ENCODE data around the gene KCNG4. TPM values are rescaled to one million over a fixed set of nuclear protein-coding genes. Genes with fewer than 3 reads are reported as not detected.
"Not testable (repeated sequence)": the region's sequence is repeated elsewhere in the genome, so short reads cannot be mapped to it uniquely, and the experiment has no call there.

The KCNG4 gene
- total RNA-seq, 1 donor from 2014 or later: not detected

- Mint-ChIP-seq H3K36me3 (ENCODE audit: low read depth) (no peaks in the 10 kb centered on the region), H3K27ac (no peak overlapping the region), H3K4me1 (ENCODE audit: low read depth) (peaks cover 4% of the 10 kb centered on the region), H3K4me3 (ENCODE audit: low read depth) (no peak overlapping the region), H3K9me3 (no peaks in the 10 kb centered on the region), H3K27me3 (ENCODE audit: low read depth) (no peaks in the 10 kb centered on the region)
- intact Hi-C loops (cut with micrococcal nuclease): no loop called here
- DNase-seq (ENCODE audit: low spot score): no peak
Measured at GRCh38 chr16:84207879-84208278, 31.9 kb downstream of the KCNG4 start.

- H3K4me1 Mint-ChIP-seq (ENCODE audit: low read depth): peaks cover 4% of the 10 kb centered on the region
Measured at GRCh38 chr16:84207251-84207650, 32.6 kb downstream of the KCNG4 start.

GRCh38 chr16:84205976-84206691 is 33.7 kb downstream of the KCNG4 start:
- Mint-ChIP-seq H3K4me1 (ENCODE audit: low read depth) (peaks cover 4% of the 10 kb centered on the region), H3K4me3 (ENCODE audit: low read depth) (no peak overlapping the region), H3K9me3 (no peaks in the 10 kb centered on the region), H3K36me3 (ENCODE audit: low read depth) (no peaks in the 10 kb centered on the region), H3K27me3 (ENCODE audit: low read depth) (no peaks in the 10 kb centered on the region), H3K27ac (no peak overlapping the region)
- intact Hi-C loops (cut with micrococcal nuclease): no loop called here
- no peak for DNase-seq (ENCODE audit: low spot score)

More at GRCh38 chr16:84207251-84207650, 32.6 kb downstream of the KCNG4 start:
- intact Hi-C loops (cut with micrococcal nuclease): no loop called here
- Mint-ChIP-seq H3K27ac (no peak overlapping the region), H3K4me3 (ENCODE audit: low read depth) (no peak overlapping the region), H3K9me3 (no peaks in the 10 kb centered on the region), H3K36me3 (ENCODE audit: low read depth) (no peaks in the 10 kb centered on the region), H3K27me3 (ENCODE audit: low read depth) (no peaks in the 10 kb centered on the region)
- no peak for DNase-seq (ENCODE audit: low spot score)

- not testable (repeated sequence) for H3K27ac Mint-ChIP-seq
Measured at GRCh38 chr16:84205123-84205522, 34.7 kb downstream of the KCNG4 start.

GRCh38 chr16:84204551-84204950 is 35.3 kb downstream of the KCNG4 start:
- H3K4me3 Mint-ChIP-seq (ENCODE audit: low read depth); H3K27ac Mint-ChIP-seq; H3K36me3 Mint-ChIP-seq (ENCODE audit: low read depth); H3K27me3 Mint-ChIP-seq (ENCODE audit: low read depth); intact Hi-C loops (cut with micrococcal nuclease); H3K9me3 Mint-ChIP-seq; DNase-seq (ENCODE audit: low spot score); H3K4me1 Mint-ChIP-seq (ENCODE audit: low read depth): not testable (repeated sequence)

More at GRCh38 chr16:84205123-84205522, 34.7 kb downstream of the KCNG4 start:
- H3K9me3 Mint-ChIP-seq; H3K36me3 Mint-ChIP-seq (ENCODE audit: low read depth); DNase-seq (ENCODE audit: low spot score); H3K4me1 Mint-ChIP-seq (ENCODE audit: low read depth); H3K4me3 Mint-ChIP-seq (ENCODE audit: low read depth); H3K27me3 Mint-ChIP-seq (ENCODE audit: low read depth); intact Hi-C loops (cut with micrococcal nuclease): not testable (repeated sequence)

- intact Hi-C loops (cut with micrococcal nuclease): no loop called here
- no peak overlapping the region for H3K27ac Mint-ChIP-seq
- no peak for DNase-seq (ENCODE audit: low spot score)
- H3K4me1 Mint-ChIP-seq (ENCODE audit: low read depth): no peaks in the 10 kb centered on the region
- no peaks in the 10 kb centered on the region for H3K36me3 Mint-ChIP-seq (ENCODE audit: low read depth)
- H3K9me3 Mint-ChIP-seq: no peaks in the 10 kb centered on the region
- no peaks in the 10 kb centered on the region for H3K27me3 Mint-ChIP-seq (ENCODE audit: low read depth)
- H3K4me3 Mint-ChIP-seq (ENCODE audit: low read depth): no peak overlapping the region
Measured at GRCh38 chr16:84199861-84200260, 40.0 kb downstream of the KCNG4 start.

GRCh38 chr16:84199097-84199496 is 40.7 kb downstream of the KCNG4 start:
- no peak overlapping the region for H3K4me3 Mint-ChIP-seq (ENCODE audit: low read depth)
- intact Hi-C loops (cut with micrococcal nuclease): no loop called here
- H3K27me3 Mint-ChIP-seq (ENCODE audit: low read depth): no peaks in the 10 kb centered on the region
- peaks cover 7% of the 10 kb centered on the region for H3K4me1 Mint-ChIP-seq (ENCODE audit: low read depth)
- no peak for DNase-seq (ENCODE audit: low spot score)
- no peaks in the 10 kb centered on the region for H3K9me3 Mint-ChIP-seq
- H3K36me3 Mint-ChIP-seq (ENCODE audit: low read depth): no peaks in the 10 kb centered on the region
- no peak overlapping the region for H3K27ac Mint-ChIP-seq

GRCh38 chr16:84198401-84198800 is 41.4 kb downstream of the KCNG4 start:
- Mint-ChIP-seq H3K9me3 (no peaks in the 10 kb centered on the region), H3K27me3 (ENCODE audit: low read depth) (no peaks in the 10 kb centered on the region), H3K4me1 (ENCODE audit: low read depth) (peaks cover 14% of the 10 kb centered on the region), H3K27ac (no peak overlapping the region), H3K36me3 (ENCODE audit: low read depth) (no peaks in the 10 kb centered on the region), H3K4me3 (ENCODE audit: low read depth) (no peak overlapping the region)
- no peak for DNase-seq (ENCODE audit: low spot score)
- intact Hi-C loops (cut with micrococcal nuclease): no loop called here

- no peaks in the 10 kb centered on the region for H3K36me3 Mint-ChIP-seq (ENCODE audit: low read depth)
- H3K4me3 Mint-ChIP-seq (ENCODE audit: low read depth): no peak overlapping the region
- no peaks in the 10 kb centered on the region for H3K27me3 Mint-ChIP-seq (ENCODE audit: low read depth)
- intact Hi-C loops (cut with micrococcal nuclease): no loop called here
- DNase-seq (ENCODE audit: low spot score): no peak
- no peaks in the 10 kb centered on the region for H3K9me3 Mint-ChIP-seq
- no peak overlapping the region for H3K27ac Mint-ChIP-seq
- H3K4me1 Mint-ChIP-seq (ENCODE audit: low read depth): peaks cover 17% of the 10 kb centered on the region
Measured at GRCh38 chr16:84197466-84198128, 42.2 kb downstream of the KCNG4 start.

- H3K9me3 Mint-ChIP-seq: no peaks in the 10 kb centered on the region
- no peak for DNase-seq (ENCODE audit: low spot score)
- intact Hi-C loops (cut with micrococcal nuclease): no loop called here
- no peak overlapping the region for H3K27ac Mint-ChIP-seq
- peaks cover 17% of the 10 kb centered on the region for H3K4me1 Mint-ChIP-seq (ENCODE audit: low read depth)
- H3K36me3 Mint-ChIP-seq (ENCODE audit: low read depth): no peaks in the 10 kb centered on the region
- no peak overlapping the region for H3K4me3 Mint-ChIP-seq (ENCODE audit: low read depth)
- no peaks in the 10 kb centered on the region for H3K27me3 Mint-ChIP-seq (ENCODE audit: low read depth)
Measured at GRCh38 chr16:84196727-84197394, 43.0 kb downstream of the KCNG4 start.

- no peaks in the 10 kb centered on the region for H3K27me3 Mint-ChIP-seq (ENCODE audit: low read depth)
- peaks cover 17% of the 10 kb centered on the region for H3K4me1 Mint-ChIP-seq (ENCODE audit: low read depth)
- intact Hi-C loops (cut with micrococcal nuclease): no loop called here
- no peaks in the 10 kb centered on the region for H3K36me3 Mint-ChIP-seq (ENCODE audit: low read depth)
- H3K4me3 Mint-ChIP-seq (ENCODE audit: low read depth): no peak overlapping the region
- no peaks in the 10 kb centered on the region for H3K9me3 Mint-ChIP-seq
- no peak overlapping the region for H3K27ac Mint-ChIP-seq
- DNase-seq (ENCODE audit: low spot score): no peak
Measured at GRCh38 chr16:84196101-84196500, 43.7 kb downstream of the KCNG4 start.

- H3K4me3 Mint-ChIP-seq (ENCODE audit: low read depth): no peak overlapping the region
- DNase-seq (ENCODE audit: low spot score): no peak
- peaks cover 17% of the 10 kb centered on the region for H3K4me1 Mint-ChIP-seq (ENCODE audit: low read depth)
- H3K27ac Mint-ChIP-seq: no peak overlapping the region
- no peaks in the 10 kb centered on the region for H3K9me3 Mint-ChIP-seq
- no peaks in the 10 kb centered on the region for H3K36me3 Mint-ChIP-seq (ENCODE audit: low read depth)
- H3K27me3 Mint-ChIP-seq (ENCODE audit: low read depth): no peaks in the 10 kb centered on the region
- intact Hi-C loops (cut with micrococcal nuclease): no loop called here
Measured at GRCh38 chr16:84195201-84196093, 44.4 kb downstream of the KCNG4 start.
